DND-41 (cell line): ENCODE results near the gene HOXA13.

ENCODE experiments used
- ATAC-seq: fragments of 200-7000 bp; cut with Tn5 transposase; 3 replicates; pipeline ENCODE4 v1.9.1; 2021; ENCODE audit warnings: low read depth; ENCODE audit not compliant: insufficient read depth
- DNase-seq: peaks from one replicate; pipeline ENCODE4 v3.0.0-alpha.2; 2020
- H2AFZ ChIP-seq: 2 replicates; pipeline ENCODE4 v1.6.0; 2012; ENCODE audit warnings: low read depth, low read length
- H3K27ac ChIP-seq: 2 replicates; pipeline ENCODE4 v1.5.1; 2012; ENCODE audit warnings: low read length, inconsistent platforms
- H3K27me3 ChIP-seq: fragments of 200-600 bp; sonication (generic); 2 replicates; pipeline ENCODE4 v1.6.0; 2012; ENCODE audit warnings: low read length, mild to moderate bottlenecking, inconsistent platforms; ENCODE audit not compliant: insufficient read depth, poor library complexity
- H3K36me3 ChIP-seq: 2 replicates; pipeline ENCODE4 v1.5.1; 2012; ENCODE audit warnings: low read length, inconsistent platforms; ENCODE audit not compliant: insufficient read depth
- H3K4me1 ChIP-seq: 2 replicates; pipeline ENCODE4 v1.5.1; 2012; ENCODE audit warnings: mild to moderate bottlenecking, low read length; ENCODE audit not compliant: insufficient read depth
- H3K4me2 ChIP-seq: 2 replicates; pipeline ENCODE4 v1.6.0; 2012; ENCODE audit warnings: mild to moderate bottlenecking, moderate library complexity, low read length, inconsistent platforms; ENCODE audit not compliant: insufficient read depth
- H3K4me3 ChIP-seq, 2 experiments: fragments of 200-600 bp in 1 of 2; shearing (Covaris generic) in 1 of 2; 2 replicates each; pipeline ENCODE4 v1.5.1; 2012 to 2016; ENCODE audit warnings: inconsistent platforms in 2 of 2, low read length in 2 of 2, mild to moderate bottlenecking in 2 of 2, low read depth in 1 of 2, moderate library complexity in 1 of 2
- H3K79me2 ChIP-seq: 2 replicates; pipeline ENCODE4 v1.6.0; 2012; ENCODE audit warnings: low read length, inconsistent platforms; ENCODE audit not compliant: insufficient read depth
- H3K9ac ChIP-seq: 2 replicates; pipeline ENCODE4 v1.6.0; 2012; ENCODE audit warnings: low read depth, mild to moderate bottlenecking, inconsistent platforms, low read length, moderate library complexity
- H3K9me3 ChIP-seq: 2 replicates; pipeline ENCODE4 v1.5.1; 2012; ENCODE audit warnings: low read length, moderate library complexity, mild to moderate bottlenecking, inconsistent platforms; ENCODE audit not compliant: insufficient read depth, severe bottlenecking
- H4K20me1 ChIP-seq: 2 replicates; pipeline ENCODE4 v1.6.0; 2012; ENCODE audit warnings: low read length; ENCODE audit not compliant: insufficient read depth
- CTCF ChIP-seq: IDR thresholded peaks from 2 replicates; pipeline ENCODE4 v1.5.1; 2012; ENCODE audit warnings: borderline replicate concordance, low read length, moderate library complexity, mild to moderate bottlenecking; ENCODE audit not compliant: poor library complexity, severe bottlenecking; ENCODE audit errors: extremely low read depth
- EZH2 ChIP-seq: IDR thresholded peaks from 3 replicates; pipeline ENCODE4 v1.6.1; 2012; ENCODE audit warnings: borderline replicate concordance, low read depth, mild to moderate bottlenecking, moderate library complexity, low read length, inconsistent platforms; ENCODE audit not compliant: severe bottlenecking

The HOXA13 gene

GRCh38 chr7:27214239-27214950 is 14.5 kb upstream of the HOXA13 start:
- Histone ChIP-seq H3K4me3 (no peak overlapping the region), H3K36me3 (no peaks in the 10 kb centered on the region), H4K20me1 (no peaks in the 10 kb centered on the region), H3K27me3 (no peaks in the 10 kb centered on the region), H3K9me3 (no peaks in the 10 kb centered on the region), H3K79me2 (no peaks in the 10 kb centered on the region), H3K4me1 (no peaks in the 10 kb centered on the region), H3K27ac (no peak overlapping the region), H3K4me2 (no peak overlapping the region), H2AFZ (no peak overlapping the region), H3K9ac (no peak overlapping the region)
- ATAC-seq (no peak), DNase-seq (no peak)
- TF ChIP-seq EZH2: no peak
- no peak for TF ChIP-seq CTCF

- H3K27ac ChIP-seq: no peak overlapping the region
- H2AFZ ChIP-seq: no peak overlapping the region
- DNase-seq (no peak), ATAC-seq (no peak)
- TF ChIP-seq CTCF (no peak), EZH2 (no peak)
- H3K27me3 ChIP-seq: no peaks in the 10 kb centered on the region
- no peak overlapping the region for H3K9ac ChIP-seq
- H3K4me2 ChIP-seq: no peak overlapping the region
- H4K20me1 ChIP-seq: no peaks in the 10 kb centered on the region
- H3K4me1 ChIP-seq: no peaks in the 10 kb centered on the region
- no peaks in the 10 kb centered on the region for H3K36me3 ChIP-seq
- no peaks in the 10 kb centered on the region for H3K9me3 ChIP-seq
- no peak overlapping the region for H3K4me3 ChIP-seq
- no peaks in the 10 kb centered on the region for H3K79me2 ChIP-seq
These were observed 13.7 kb upstream of the HOXA13 start for GRCh38 chr7:27213433-27214238.

GRCh38 chr7:27212497-27213432 is 12.9 kb upstream of the HOXA13 start:
- Histone ChIP-seq H3K27me3 (peaks cover 2% of the 10 kb centered on the region), H3K4me3 (no peak overlapping the region), H2AFZ (no peak overlapping the region), H3K4me2 (no peak overlapping the region), H3K36me3 (no peaks in the 10 kb centered on the region), H4K20me1 (no peaks in the 10 kb centered on the region), H3K79me2 (no peaks in the 10 kb centered on the region), H3K9me3 (no peaks in the 10 kb centered on the region), H3K9ac (no peak overlapping the region), H3K27ac (no peak overlapping the region), H3K4me1 (no peaks in the 10 kb centered on the region)
- DNase-seq (no peak), ATAC-seq (no peak)
- TF ChIP-seq EZH2 (no peak), CTCF (no peak)
